CD4-positive, alpha-beta T cell treated with Interleukin-6 at 100 ng/mL for 8 hours (primary cell): Measurements from ENCODE around the gene ANKLE2.
"Not testable (repeated sequence)": the region's sequence is repeated elsewhere in the genome, so short reads cannot be mapped to it uniquely, and the experiment has no call there.

Experiments
- DNase-seq: peaks from one replicate; pipeline ENCODE4 v3.0.0-alpha.2; 2020; ENCODE audit warnings: mixed read lengths, low spot score

Gene ANKLE2

DNA sequence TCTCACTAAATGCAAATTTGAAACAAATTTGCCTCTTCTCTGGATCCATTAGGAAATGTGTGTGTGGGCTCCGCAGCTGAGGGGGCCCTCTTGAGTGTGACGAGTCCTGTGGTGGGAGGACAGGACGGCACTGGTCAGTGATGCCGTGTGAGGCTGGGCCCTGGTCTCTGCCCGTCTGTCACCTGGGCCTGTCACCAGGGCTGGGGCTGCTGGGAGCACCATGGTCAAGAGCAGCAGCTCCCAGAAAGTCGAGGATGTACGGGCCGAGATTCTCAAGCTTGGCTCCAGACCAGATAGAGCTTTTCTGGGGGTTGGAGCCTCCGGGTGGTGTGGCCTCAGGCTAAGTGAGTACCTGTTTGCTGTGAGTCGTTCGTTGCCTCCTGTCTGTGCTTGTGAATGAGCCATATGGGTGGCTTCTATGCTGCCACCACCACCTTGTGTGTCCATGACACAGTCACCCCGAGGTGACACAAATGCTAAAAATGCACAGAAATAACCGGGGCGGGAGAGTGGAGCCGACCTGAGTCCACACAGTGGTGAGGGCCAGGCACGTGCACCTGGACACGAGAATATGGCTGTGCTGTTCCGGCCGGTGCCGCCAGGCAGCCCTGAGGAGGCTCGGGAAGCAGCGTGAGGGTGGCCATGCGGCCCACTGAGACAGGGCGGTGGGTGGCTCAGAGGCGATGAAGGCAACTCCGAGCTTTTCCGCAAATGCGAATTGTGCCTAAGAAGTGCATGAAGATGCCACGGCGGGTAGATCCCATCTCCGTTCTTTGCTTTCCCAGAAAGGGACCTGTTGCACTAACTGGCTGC, 42.3 kb downstream of the ANKLE2 start:
- no peak for DNase-seq

DNA sequence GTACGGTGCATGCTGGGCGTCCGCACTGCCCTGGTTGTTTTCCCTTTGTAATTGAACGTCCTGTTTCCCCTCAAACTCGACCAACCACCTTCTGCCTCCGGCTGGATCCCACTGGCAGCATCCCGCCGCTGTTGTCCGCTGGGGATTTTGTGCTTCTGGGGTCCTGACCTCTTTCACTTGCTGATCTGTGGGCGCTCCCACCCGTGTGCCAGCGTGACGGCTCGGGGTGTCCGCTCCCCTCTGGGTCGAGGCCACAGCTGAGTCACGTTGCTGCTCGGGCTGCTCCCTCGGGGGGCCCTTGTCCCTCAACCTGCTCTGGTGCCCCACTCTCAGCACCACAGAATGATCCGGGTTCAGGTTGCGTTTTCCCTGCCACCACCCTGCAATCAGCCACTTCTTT, 43.0 kb downstream of the ANKLE2 start:
- DNase-seq = no peak

GRCh38 chr12:132717531-132718387, 43.9 kb downstream of the ANKLE2 start:
- DNase-seq = no peak

DNA sequence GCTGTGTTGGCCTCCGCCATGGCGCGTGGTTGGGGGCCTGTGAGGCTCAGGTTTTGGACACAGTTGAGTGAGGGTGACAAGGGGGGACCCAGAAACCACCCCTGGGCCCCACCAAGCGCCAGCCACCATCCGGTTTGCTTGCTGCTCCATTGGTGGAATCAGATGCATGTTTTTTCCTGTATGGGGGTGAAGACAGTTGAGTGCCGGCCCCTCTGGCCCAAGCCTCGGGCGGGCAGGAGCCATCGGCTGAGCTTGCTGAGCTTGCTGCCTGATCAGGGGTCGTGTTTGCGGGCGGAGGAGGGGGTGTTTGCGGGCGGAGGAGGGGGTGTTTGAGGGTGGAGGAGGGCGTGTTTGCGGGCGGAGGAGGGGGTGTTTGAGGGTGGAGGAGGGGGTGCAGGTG, 44.6 kb downstream of the ANKLE2 start:
- no peak for DNase-seq

- no peak for DNase-seq
These were observed 45.3 kb downstream of the ANKLE2 start for GRCh38 chr12:132716356-132716755.

- DNase-seq = no peak
These were observed 45.8 kb downstream of the ANKLE2 start for GRCh38 chr12:132715874-132716273.

GRCh38 chr12:132713123-132713522, 48.5 kb downstream of the ANKLE2 start:
- no peak for DNase-seq

DNA sequence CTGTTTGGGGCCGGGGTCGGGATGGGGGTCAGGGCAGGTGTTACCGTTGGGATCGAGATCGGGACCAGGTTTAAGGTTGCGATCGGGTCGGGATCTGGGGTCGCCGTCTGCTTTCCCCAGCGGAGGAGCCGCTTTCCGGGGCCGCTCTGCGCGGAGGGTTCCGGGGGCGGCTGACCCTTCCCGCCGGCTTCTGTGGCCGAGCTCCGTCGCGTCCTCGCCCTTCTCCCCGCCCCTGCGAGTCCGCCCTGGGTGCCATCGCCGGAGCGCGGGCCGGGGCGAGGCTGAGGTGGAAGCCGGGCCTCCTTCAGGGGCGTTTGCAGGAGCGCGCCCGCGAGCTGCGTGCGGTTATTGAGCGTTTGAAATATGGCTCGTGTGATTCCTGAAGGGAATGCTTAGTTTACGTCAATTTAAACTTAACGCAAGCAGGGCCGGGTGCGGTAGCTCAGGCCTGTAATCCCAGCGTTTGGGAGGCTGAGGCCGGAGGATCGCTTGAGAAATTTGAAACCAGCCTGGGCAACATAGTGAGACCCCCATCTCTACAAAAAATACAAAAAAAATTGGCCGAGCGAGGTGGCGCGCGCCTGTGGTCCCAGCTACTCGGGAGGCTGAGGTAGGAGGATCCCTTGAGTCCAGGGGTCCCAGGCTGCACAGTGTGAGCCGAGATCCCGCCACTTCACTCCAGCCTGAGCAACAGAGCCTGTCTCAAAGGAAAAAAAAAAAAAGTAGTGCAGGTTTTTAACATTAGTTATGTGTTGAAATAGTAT, 50.4 kb downstream of the ANKLE2 start:
- no peak for DNase-seq

GRCh38 chr12:132710405-132711079, 51.1 kb downstream of the ANKLE2 start, which contains the start of gene PGAM5:
PGAM5 (plus strand) TSS chr12:132710842; CDS start chr12:132710877, 35 bp downstream.
- DNase-seq = peak; percentile 94

- DNase-seq = no peak
These were observed 51.6 kb downstream of the ANKLE2 start for GRCh38 chr12:132710043-132710404.

DNA sequence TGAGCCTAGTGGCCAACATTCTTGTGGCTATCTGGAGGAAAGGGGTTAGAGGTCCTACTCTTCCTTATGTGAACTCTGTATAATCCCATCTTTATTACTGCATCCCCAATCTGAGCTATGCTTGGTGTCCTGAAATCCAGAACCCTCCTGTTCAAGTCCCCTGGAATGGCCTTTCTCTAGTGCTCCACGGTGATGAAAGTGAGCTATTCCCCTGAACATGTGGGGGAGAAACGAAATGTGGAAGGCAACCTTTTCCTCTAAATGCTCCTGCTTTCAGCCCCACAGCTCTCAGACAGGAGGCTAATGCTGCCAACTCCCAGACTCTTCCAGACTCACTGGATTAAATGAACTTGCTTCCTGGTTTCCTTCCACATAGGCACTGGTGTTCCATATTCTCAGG, 53.5 kb downstream of the ANKLE2 start:
- no peak for DNase-seq

DNA sequence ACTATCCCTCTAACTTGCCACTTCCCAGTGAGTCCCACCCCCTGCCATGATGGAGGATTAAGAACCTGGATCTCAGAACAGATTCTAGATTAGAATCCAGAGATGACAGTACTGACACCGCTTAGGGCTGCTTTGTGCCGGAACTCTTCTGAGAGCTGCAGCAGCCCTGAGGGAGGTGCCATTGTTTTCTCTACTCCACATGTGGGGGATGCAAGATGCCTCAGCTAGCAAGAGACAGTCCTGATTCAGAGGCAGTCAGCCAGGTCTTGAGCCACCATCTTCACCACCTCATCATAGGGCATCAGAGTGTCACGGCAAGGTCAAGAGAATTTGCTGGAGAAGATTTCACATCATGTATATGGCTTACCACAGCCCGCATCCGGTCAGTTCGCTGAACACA, 54.4 kb downstream of the ANKLE2 start:
- no peak for DNase-seq

GRCh38 chr12:132703641-132704040, 58.0 kb downstream of the ANKLE2 start:
- no peak for DNase-seq

- no peak for DNase-seq
These were observed 59.0 kb downstream of the ANKLE2 start for GRCh38 chr12:132702640-132703039.

GRCh38 chr12:132700212-132700822, 61.3 kb downstream of the ANKLE2 start:
- DNase-seq = no peak

GRCh38 chr12:132698341-132698740, 63.3 kb downstream of the ANKLE2 start:
- no peak for DNase-seq

DNA sequence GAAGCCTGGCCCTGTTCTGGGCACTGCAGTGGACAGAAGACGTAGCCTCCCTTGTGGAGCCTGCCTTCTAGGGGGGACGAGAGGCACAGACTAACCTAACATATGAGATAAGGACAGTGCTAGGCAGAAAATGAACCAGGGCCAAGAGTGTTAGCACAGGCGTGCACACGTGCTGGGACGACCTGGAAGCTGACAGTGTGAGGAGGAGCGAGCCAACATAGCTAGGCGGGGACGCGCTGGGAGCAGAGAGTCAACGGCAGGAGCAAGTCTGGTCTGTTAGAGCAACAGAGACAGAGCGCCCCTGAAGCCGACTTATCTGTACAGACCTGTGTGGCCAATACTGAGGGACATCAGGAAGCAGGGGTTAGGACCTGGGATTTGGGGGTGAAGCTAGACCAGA, 66.2 kb downstream of the ANKLE2 start:
- DNase-seq = no peak

GRCh38 chr12:132694888-132695287, 66.7 kb downstream of the ANKLE2 start:
- not testable (repeated sequence) for DNase-seq

DNA sequence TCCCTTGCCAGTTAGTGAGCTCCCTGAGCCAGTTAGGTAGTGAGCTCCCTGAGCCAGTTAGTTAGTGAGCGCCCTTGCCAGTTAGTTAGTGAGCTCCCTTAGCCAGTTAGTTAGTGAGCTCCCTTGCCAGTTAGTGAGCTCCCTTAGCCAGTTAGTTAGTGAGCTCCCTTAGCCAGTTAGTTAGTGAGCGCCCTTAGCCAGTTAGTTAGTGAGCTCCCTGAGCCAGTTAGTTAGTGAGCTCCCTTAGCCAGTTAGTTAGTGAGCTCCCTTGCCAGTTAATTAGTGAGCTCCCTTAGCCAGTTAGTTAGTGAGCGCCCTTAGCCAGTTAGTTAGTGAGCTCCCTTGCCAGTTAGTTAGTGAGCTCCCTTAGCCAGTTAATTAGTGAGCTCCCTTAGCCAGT, 69.6 kb downstream of the ANKLE2 start:
- not testable (repeated sequence) for DNase-seq

DNA sequence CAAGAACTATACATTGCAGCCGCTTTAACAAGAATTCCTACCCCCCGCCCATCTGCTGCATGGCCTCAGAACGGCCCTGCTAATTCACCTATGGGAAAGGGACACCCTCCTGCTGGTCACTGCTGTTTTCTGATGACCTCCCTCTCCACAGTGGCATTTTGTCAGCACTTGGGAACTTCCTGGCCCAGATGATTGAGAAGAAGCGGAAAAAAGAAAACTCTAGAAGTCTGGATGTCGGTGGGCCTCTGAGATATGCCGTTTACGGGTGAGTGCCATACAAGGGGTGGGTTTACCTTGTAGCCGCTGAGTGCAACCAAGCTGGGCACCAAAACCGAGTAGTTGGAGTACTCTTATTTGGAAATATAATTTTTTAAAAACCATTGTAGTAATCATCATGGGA, 71.5 kb downstream of the ANKLE2 start:
- DNase-seq = no peak

GRCh38 chr12:132689227-132689626, 72.4 kb downstream of the ANKLE2 start:
- DNase-seq = no peak
